ENCODE data around the gene SUCNR1.
"Not testable (repeated sequence)": the region's sequence is repeated elsewhere in the genome, so short reads cannot be mapped to it uniquely, and the experiment has no call there.

The SUCNR1 gene

DNA sequence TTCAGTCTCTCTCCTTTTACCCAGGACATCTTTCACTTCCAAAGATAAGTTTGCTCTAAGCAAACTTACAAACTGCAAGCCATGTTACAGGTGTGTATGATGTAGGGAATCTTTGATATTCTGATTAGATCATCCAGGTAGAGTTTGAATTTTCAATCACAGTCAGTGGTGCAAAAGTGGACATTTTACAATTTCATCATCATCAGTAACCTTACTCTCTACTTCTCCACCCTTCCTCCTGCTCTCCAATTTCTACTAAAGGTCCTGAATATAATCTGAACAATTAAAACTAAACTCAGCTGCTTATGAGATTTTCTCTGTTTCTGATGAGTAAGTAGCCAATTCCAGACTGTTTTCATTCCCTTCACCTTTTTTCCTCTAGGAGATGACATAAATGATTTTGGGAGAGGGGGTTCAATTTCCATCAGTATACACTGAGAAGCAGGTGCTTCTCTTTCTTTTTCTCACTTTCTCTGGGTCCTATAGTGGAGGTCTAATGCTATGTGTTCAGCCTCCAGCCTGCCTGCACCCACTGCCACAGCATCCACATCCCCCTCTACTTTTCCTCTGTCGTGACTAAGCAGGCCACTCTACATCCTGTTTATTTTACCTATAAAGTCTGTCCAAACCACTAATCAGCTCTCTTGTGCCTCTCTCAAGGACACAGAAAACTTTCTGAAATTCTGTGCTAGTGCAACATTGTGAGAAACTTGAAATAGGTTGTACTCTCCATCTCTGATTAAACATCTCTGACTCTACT is 27.6 kb downstream of the SUCNR1 start:
- no peak for DNase-seq (ENCODE audit: low spot score)

DNA sequence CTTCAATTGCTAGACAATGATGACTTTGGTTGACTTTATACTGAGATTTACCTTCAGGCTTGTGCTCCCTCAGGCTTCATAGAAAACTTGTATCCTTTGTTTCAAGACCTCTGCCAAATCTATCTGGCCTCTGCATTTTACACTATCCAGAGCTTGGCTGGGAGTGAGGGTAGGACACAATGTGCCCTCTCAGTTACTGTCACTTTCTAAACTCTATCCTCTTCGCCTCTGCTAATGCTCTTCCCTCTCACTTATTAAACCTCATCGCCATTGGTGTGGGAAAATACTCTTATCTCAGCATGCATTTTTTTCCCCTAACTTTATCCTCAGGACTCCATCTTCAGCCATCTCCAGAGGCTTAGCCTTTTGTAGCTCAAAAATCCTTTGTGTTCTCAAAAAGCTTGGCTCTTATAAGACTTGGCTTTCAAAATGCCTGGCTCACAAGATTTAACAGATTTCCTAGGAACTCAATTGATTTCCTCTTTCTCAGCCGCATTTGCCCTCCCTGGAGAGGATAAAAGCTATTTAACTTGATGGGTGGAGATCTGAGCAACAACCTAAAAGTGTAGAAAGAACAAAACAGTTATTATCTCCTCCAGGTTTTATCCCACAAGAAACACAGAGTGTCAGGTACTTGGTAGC is 28.3 kb downstream of the SUCNR1 start:
- DNase-seq (ENCODE audit: low spot score) = no peak

DNA sequence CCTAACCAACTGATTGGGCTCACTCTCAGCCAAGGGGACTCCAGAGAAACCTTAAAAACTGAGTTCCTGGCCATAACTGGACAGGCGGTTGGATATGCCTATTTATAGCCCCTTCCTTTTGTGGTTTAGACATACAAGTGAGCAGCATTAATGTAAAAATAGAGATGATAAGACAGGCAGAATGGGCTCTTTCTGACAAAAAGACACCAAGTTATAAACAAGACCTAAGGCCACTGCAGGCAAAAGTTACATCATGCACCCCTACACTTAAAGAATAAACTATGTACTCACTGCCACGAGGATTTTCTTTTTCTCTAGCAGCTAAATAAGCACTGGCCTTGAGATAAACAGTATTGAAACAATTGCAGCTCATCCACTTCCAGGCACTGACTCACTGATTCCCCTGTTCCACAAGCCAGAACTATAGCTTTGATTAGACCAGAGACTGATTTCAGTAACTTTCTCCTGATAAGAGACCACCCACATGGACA is 30.1 kb downstream of the SUCNR1 start:
- DNase-seq (ENCODE audit: low spot score) = no peak

DNA sequence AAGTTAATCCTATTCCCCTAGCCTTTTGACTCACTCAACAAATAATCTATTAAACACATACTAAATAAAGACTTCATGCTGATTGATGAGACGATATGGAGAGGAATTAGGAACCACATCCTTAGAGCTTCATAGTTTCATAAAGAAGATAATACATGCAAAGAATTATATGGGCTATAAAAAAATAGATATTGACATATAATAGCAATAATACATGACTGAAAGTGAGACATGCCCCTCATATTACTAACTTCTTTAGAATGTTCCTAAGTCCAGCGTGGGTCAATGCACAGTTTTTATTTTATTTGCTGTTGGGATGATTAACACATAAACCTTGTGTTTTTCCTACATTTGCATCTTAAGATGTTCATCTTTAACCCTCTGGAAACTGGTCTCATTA is 32.2 kb downstream of the SUCNR1 start:
- DNase-seq (ENCODE audit: low spot score) = no peak

DNA sequence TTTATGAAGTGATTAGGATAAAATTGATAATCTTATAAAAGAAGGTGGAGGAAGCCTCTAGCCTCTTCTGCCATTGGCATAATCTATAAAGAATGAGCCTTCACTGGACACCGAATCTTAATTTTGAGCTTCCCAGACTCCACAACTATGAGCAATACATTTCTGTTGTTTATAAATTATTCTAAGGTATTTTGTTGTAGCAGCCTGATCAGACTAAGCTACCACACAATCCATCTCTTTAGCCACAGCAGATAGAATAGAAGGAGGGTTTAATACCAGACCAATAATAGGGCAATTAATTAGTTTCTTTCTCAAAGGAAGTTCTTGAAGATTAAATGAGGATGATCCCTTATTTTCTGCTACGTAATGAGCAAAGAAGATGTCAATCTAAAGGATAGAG is 33.3 kb downstream of the SUCNR1 start:
- no peak for DNase-seq (ENCODE audit: low spot score)

DNA sequence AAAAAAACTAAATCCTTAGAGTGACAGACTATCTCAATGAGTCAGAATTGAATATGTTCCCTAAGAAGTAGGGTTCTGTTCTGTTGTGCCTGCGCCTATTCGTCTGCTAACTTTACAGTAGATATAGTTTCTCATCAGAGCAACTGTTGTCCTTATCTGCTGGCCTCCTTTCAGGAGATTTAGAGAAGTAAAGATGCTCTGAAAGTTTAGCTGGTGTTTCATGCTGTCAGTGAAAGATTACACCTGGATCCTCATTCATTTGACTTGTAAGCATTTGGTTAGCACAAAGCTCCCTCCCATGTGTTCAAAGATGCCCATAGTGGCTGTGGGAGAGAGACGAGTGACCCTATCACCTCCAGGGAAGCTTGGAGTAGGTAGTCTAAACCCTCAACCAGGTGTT is 35.0 kb downstream of the SUCNR1 start:
- no peak for DNase-seq (ENCODE audit: low spot score)

DNA sequence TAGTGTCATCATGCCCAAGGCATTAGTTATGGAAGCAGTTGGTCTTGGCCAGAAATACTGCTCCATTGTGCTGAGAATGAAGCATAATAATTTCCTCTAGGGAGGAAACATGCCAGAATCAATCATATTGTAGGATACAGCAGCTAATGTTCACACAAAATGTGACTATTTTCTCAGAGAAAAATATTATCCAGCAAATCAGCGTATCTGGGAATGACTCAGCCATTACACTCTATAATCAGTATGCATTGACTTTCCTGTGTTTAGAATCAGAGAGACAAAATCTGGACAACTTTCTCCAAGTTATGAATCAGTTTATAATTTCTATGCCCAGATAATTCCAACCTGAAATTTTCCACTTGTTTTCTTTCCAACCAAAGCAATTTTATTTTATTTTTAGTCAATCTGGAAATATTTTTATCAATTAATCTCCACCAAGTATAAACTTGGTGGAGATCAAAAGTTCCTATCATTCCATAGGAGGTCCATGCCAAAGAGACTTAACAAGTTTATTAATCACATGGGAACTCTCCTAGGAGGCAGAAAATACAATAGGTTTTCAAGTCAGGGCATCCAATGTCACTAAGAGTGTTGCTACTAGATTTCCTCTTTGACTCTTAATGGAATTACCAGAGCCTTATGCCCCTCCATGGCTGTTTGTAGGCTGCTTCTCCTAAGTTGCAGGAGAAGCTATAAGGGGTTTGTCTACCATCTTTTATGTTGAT is 36.4 kb downstream of the SUCNR1 start:
- no peak for DNase-seq (ENCODE audit: low spot score)

DNA sequence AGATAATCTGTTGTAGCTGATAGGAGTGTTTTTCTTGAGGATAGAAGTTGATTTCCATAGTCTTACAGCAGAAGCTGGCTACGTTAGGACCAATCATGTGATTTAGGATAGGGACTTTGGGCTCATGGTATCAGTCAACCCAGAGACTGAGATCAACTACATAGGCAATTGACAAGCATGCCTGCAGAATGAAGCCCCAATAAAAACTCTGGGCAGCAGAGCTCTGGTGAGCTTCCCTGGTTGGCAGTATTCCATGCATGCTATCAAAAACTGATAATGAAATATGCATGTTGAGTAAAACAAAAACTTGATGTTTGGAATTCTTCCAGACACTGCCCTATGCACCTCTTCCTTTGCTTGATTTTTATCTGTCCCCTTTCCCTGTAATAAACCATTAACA is 38.0 kb downstream of the SUCNR1 start:
- no peak for DNase-seq (ENCODE audit: low spot score)

DNA sequence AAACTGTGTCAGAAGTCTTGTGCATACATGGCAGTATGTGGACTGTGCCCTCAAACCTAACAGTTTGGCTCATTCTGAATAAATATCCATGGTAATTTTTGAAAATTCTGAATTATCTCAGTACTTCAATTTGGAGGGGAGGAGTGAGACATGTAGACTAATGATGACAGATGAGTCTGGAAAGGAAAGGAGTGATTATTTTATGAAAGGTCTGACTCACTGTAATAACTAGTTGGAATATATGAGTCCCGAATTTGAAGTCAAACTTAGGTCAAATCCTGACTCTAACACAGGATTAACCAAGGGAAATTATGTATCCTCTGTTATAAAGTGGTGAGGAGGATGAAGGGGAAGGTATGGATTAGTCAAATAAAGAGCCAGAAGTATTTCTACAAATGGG is 38.6 kb downstream of the SUCNR1 start:
- no peak for DNase-seq (ENCODE audit: low spot score)

DNA sequence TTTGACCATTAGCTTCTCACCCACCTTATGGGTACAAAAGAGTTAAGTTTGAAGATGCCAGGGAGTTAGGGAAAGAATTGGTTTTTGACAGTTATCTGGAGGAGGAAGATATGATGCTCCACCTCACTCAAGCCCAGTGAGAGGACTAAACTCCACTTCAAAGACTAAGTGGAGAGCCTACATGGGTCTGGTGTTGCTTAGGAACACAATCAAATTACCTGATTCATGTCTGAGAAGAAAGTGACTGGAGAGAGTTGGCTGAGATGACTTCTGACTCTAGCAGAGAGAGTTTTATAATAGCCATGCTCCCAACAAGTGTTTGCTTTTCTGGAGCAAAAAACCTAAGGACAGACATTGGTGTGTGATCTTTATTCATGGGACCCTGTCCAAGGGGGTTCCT is 43.3 kb downstream of the SUCNR1 start:
- DNase-seq (ENCODE audit: low spot score) = no peak

DNA sequence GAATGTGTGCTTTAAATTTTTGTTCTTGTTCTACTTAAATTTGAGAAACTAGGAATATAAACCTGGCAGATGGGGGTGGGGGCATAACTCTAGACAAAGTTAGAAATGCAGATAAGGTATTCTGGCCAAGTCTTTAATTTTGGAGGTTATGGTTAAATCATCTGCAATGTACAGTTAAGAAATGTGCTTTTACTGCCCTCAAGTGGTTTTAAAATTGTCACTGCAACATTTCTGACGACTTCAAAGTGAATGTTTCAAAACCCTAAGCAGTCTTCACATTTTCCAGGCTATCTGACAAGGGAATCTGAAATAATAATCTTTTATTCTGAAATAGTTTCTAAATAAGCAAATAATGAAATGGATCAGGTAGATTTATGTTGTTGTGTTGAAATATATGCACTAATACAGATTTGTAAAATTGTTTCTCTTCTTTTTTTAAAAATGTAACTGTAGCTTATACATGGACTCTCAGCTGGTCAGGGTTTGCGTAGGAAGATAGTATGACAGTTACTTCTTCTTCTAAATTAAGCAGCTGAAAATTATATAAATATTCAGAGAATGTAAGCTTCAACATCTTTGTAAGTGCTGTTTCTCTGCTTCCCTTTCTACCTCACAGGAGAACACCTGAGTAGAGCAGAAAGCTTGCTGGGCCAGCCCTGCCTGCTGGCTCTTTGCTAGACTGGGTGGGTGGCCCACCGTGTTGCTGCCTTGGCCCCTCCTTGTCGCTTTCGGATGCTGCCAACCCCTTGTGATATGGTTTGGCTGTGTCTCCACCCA is 45.0 kb downstream of the SUCNR1 start:
- DNase-seq (ENCODE audit: low spot score) = peak; percentile 11

DNA sequence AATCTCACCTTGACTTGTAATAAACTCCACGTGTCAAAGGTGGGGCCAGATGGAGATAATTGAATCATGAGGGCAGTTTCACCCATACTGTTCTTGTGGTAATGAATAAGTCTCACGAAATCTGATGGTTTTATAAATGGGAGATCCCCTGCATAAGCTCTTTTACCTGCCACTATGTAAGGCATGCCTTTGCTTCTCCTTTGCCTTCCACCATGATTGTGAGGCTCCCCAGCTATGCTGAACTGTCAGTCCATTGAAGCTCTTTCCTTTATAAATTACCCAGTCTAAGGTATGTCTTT is 45.5 kb downstream of the SUCNR1 start:
- no peak for DNase-seq (ENCODE audit: low spot score)

DNA sequence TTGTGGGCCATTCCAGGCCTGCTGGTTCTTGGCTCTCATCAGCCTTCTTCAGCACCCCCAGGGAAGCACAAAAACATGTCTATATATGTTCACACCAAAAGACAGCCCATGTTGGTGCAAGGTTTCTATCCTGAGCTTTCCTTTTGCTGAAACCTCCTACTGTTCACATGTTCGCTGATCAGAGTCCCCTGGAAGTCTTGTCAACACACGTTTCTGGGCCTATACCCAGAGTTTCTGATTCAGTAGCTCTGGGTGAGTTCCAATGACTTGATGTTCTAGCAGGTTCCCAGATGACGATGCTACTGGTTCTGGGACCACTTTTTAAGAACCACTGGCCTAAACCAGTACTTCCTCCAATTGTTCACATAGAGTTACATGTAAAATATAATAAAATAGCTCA is 46.0 kb downstream of the SUCNR1 start:
- DNase-seq (ENCODE audit: low spot score) = no peak

DNA sequence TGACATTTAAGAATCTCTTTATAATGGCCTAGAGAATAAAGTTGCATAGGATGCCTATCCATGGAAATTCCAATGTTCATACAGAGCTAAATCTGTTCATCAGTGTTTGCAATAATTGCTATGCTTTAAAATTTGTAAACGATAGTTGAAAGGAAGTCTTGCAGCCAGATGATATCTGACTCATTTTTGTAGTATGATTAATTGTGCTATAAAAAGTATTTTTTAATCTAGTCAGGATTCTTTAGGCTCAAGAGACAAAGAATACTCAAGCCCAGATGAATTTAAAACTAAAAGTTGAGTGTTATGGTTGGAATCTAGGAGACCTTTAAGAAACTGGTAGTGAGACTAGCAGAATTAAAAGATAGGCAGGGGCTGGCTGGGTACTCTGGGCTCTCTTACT is 50.5 kb downstream of the SUCNR1 start:
- no peak for DNase-seq (ENCODE audit: low spot score)

DNA sequence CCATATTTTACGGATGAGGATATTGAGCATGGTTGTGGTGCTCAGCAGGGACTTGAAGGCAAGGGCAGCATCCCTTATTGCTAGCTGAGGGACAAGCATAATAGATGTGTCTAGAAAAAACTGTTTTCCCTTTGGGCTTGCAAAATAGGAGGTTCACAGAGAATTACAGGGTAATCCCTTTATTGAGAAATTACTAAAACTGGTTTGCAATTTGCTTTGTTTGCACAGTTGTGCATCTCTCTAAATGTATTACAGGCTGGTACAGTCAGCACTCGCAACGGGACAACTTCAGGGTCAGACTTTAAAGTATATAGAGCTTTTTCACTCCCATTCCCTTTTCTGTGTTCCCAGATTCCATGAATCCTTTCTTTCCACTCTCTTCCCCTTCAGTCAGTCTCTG is 51.3 kb downstream of the SUCNR1 start:
- no peak for DNase-seq (ENCODE audit: low spot score)

DNA sequence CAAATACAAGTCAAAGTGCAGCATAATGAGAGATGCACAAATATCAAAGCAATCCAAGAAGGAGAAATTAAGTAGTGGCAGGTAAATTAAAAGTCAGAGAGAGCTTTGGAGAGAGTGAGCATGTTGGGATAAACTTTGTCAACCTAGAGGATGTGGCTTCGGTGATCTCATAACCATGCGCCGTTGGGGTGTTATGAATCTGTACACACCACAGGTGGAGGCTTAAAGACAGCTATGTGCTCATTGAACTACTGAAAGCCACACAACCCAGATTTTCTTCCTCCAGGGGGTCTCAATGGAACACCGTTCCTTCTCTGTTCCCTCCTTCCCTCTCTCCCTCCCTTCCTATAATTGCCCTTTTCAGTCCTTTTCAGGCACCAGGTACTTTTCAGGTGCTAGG is 52.0 kb downstream of the SUCNR1 start:
- DNase-seq (ENCODE audit: low spot score) = no peak

DNA sequence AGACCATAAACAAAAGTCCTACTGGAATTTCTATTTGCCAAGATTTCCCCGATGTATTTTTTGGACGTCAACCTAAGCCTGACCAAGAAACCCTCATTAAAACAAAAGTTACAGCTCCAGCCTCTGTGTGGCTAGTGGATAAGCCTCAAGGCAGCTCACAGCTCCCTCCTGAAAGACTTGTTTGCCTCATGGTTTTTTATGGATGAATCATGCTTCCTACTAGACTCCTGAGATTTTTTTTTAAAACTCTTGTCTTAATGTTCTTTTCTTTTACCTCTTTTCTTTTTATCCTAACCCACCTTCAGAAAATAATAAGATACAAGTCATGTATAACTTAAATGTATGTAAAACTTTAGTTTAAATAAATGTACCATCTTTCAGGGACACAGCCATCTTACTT is 52.4 kb downstream of the SUCNR1 start:
- DNase-seq (ENCODE audit: low spot score) = no peak

DNA sequence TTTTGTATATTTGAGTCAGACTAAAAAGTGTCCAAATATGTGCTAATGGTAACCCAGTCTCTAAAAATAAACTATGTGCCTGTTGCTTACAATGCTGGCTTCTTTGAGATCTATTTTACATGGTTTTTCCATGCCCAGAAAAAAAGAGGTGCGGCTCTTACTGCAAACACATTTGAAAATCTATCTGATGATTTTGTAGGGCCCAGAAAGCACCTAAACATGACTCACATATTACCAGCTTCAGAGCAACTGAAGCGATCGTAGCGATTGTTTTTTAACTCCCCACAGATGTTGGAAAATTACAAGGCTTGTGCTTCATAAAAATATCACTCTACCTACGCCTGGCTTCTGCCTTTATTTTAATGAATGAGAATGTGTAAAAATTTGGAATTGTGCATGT is 53.5 kb downstream of the SUCNR1 start:
- DNase-seq (ENCODE audit: low spot score) = no peak

DNA sequence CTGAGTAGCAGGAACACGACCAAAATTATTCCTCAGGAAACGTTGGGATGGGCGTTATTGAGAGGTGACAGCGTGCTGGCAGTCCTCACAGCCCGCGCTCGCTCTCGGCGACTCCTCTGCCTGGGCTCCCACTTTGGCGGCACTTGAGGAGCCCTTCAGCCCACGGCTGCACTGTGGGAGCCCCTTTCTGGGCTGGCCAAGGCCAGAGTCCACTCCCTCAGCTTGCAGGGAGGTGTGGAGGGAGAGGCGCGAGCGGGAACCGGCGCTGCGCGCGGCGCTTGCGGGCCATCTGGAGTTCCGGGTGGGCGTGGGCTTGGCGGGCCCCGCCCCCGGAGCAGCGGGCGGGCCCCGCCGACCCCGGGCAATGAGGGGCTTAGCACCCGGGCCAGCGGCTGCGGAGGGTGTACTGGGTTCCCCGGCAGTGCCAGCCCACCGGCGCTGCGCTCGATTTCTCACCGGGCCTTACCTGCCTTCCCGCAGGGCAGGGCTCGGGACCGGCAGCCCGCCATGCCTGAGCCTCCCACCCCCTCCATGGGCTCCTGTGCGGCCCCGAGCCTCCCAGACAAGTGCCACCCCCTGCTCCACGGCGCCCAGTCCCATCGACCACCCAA is 54.6 kb downstream of the SUCNR1 start:
- not testable (repeated sequence) for DNase-seq (ENCODE audit: low spot score)

DNA sequence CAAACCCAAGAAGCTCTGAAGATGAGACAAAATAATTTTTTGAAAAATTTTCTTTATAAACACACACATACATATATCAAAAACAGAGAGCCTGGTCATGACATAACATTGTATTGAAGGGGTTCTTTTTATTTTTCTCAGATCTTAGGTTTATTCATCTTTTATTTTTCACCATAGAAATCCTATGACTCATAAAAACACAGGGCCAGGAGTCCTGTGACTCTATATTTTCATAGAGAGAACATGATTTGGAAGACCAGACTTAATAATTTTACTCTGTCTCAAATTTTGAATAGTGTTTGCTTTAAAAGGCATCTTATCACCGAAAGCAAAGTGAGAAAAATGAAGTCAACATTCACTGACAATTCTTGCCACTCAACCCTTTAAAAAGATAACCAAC is 57.7 kb downstream of the SUCNR1 start:
- DNase-seq (ENCODE audit: low spot score) = no peak

DNA sequence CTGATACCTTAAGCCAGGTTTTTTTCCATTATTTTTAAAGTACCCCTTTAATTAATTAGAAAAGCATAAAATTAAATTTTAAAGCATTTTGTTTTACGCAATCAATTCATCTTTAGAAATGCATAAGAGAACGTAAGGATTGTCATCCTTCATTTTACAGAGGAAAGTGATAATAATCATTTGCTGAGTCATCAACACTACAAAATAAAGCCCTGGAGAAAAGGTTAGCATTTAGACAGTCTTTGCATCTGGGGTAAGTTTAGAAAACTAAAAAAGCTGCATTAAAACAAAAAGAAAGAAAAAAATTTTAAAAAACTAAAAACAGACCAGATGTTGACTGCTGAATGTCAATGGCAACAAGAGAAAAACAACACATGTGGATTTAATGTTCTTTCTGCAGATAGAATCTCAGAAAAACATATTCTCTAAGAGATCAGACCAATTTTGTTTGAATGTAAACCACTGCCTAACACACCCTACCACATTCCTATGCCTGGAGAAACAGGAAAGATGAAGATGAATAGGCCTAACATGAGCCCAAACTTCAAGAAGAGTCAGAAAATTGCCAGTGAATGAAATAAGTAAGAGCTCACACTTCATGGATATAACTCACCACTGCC is 59.9 kb downstream of the SUCNR1 start:
- DNase-seq (ENCODE audit: low spot score) = no peak

All from globus pallidus (tissue), 1 donor.